Calu3 (cell line): ENCODE results near the gene EYA2. TPM values are rescaled to one million over a fixed set of nuclear protein-coding genes. Genes with fewer than 3 reads are reported as not detected.

Source experiments
- BruUV-seq: library from RNA; stranded (reverse); fragments of 400-500 nt; replicated peaks from 2 replicates; lab custom pipeline; 2021; lab: Mats Ljungman, UMichigan
- CTCF ChIA-PET: fragments of 300-600 bp; sonication (Branson Sonifier 250); formaldehyde crosslinking; loops from one replicate; lab custom pipeline; 2022; ENCODE audit warnings: antibody characterized with exemption; lab: Charles Lee
- DNase-seq: peaks from one replicate; pipeline ENCODE4 v3.0.0; 2022
- H3K27ac Mint-ChIP-seq: one replicate; pipeline ENCODE4 v1.8.0; 2022; ENCODE audit warnings: mixed read lengths; ENCODE audit not compliant: unreplicated experiment
- H3K27me3 Mint-ChIP-seq: one replicate; pipeline ENCODE4 v1.8.0; 2022; ENCODE audit warnings: mixed read lengths; ENCODE audit not compliant: unreplicated experiment
- H3K36me3 Mint-ChIP-seq: one replicate; pipeline ENCODE4 v1.8.0; 2022; ENCODE audit warnings: mild to moderate bottlenecking, moderate library complexity, mixed read lengths; ENCODE audit not compliant: insufficient read depth, unreplicated experiment
- H3K4me1 Mint-ChIP-seq: one replicate; pipeline ENCODE4 v1.8.0; 2022; ENCODE audit warnings: mild to moderate bottlenecking, low read depth, mixed read lengths; ENCODE audit not compliant: unreplicated experiment
- H3K4me3 Mint-ChIP-seq: one replicate; pipeline ENCODE4 v1.8.0; 2022; ENCODE audit warnings: mild to moderate bottlenecking, low read depth, moderate library complexity, mixed read lengths; ENCODE audit not compliant: unreplicated experiment
- H3K9me3 Mint-ChIP-seq: one replicate; pipeline ENCODE4 v1.8.0; 2022; ENCODE audit warnings: low read depth, mixed read lengths; ENCODE audit not compliant: unreplicated experiment
- CTCF ChIP-seq: fragments of 200-600 bp; IDR thresholded peaks from one replicate; pipeline ENCODE4 v1.8.0; 2022; ENCODE audit warnings: antibody characterized with exemption; ENCODE audit not compliant: unreplicated experiment
- intact Hi-C: fragments of 100-400 bp; cut with micrococcal nuclease; formaldehyde crosslinking; loops from one replicate; pipeline ENCODE4 v1.10.0; 2022; ENCODE audit not compliant: unreplicated experiment
- total RNA-seq: library from RNA; stranded (reverse); gene quantifications from 2 replicates; pipeline ENCODE4 v1.2.3, GENCODE V29; 2022

Gene EYA2
- total RNA-seq, 1 experiment from 2014 or later: 0.35 TPM

GRCh38 chr20:47062226-47062890 is 167.7 kb downstream of the EYA2 start:
- Mint-ChIP-seq H3K36me3 (no peaks in the 10 kb centered on the region), H3K4me1 (peaks cover 38% of the 10 kb centered on the region), H3K4me3 (no peak overlapping the region), H3K9me3 (peaks cover 12% of the 10 kb centered on the region), H3K27me3 (no peaks in the 10 kb centered on the region), H3K27ac (no peak overlapping the region)
- no peak for TF ChIP-seq CTCF
- intact Hi-C loops: no loop called here
- BruUV-seq: no TSS peak
- DNase-seq: no peak
- CTCF ChIA-PET: no interaction called here

DNA sequence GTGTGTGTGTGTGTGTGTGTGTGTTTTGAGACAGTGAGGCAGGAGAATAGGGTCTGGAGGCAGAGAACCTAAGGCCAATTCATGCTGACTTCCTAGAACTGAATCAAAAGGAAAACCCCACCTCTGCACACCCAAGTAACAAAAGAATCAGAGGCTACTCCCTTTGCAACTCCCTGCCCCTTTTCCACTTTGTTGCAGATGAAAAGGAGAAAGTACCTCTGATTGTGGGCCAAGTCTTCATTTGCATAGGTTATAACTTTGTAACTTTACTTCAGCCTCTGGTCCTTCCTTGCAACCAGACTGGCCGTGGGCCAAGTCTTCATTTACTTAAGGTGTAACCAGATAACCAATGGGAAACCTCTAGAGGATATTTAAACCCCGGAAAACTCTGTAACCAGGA is 168.8 kb downstream of the EYA2 start:
- TF ChIP-seq CTCF: no peak

GRCh38 chr20:47063808-47064207 is 169.2 kb downstream of the EYA2 start:
- Mint-ChIP-seq H3K9me3 (peaks cover 20% of the 10 kb centered on the region), H3K27ac (no peak overlapping the region), H3K36me3 (no peaks in the 10 kb centered on the region), H3K4me1 (peaks cover 28% of the 10 kb centered on the region), H3K27me3 (no peaks in the 10 kb centered on the region), H3K4me3 (no peak overlapping the region)
- intact Hi-C loops: no loop called here
- CTCF ChIA-PET: interaction anchor here (0.6 kb wide), 1 partner anchor 258 kb away, joined by 5 read pairs; no protein-coding TSS in a partner anchor
- peak; percentile 16 for DNase-seq
- TF ChIP-seq CTCF: no peak
- BruUV-seq: no TSS peak

More for the DNA sequence above, 168.8 kb downstream of the EYA2 start:
- CTCF ChIA-PET: interaction anchor here (0.6 kb wide), 1 partner anchor 258 kb away, joined by 5 read pairs; no protein-coding TSS in a partner anchor
- intact Hi-C loops: no loop called here
- BruUV-seq: no TSS peak
- Mint-ChIP-seq H3K36me3 (no peaks in the 10 kb centered on the region), H3K4me1 (peaks cover 28% of the 10 kb centered on the region), H3K27me3 (no peaks in the 10 kb centered on the region), H3K9me3 (peaks cover 16% of the 10 kb centered on the region), H3K27ac (no peak overlapping the region), H3K4me3 (no peak overlapping the region)
- DNase-seq: peak; percentile 82

GRCh38 chr20:47066484-47067270 is 172.0 kb downstream of the EYA2 start:
- peaks cover 23% of the 10 kb centered on the region for H3K9me3 Mint-ChIP-seq
- no peak for TF ChIP-seq CTCF
- H3K27ac Mint-ChIP-seq: no peak overlapping the region
- H3K36me3 Mint-ChIP-seq: no peaks in the 10 kb centered on the region
- H3K4me3 Mint-ChIP-seq: no peak overlapping the region
- intact Hi-C loops: no loop called here
- no peak for DNase-seq
- peaks cover 28% of the 10 kb centered on the region for H3K4me1 Mint-ChIP-seq
- CTCF ChIA-PET: no interaction called here
- no peaks in the 10 kb centered on the region for H3K27me3 Mint-ChIP-seq
- BruUV-seq: no TSS peak
